Nephron progenitor cell (in vitro differentiated cells): ENCODE data around the gene SLC29A2.

Experiments used
- DNase-seq: peaks from one replicate; pipeline ENCODE4 v3.0.0; 2021
- H3K27ac Mint-ChIP-seq: 2 replicates; pipeline ENCODE4 v1.8.0; 2021; ENCODE audit warnings: mild to moderate bottlenecking, moderate library complexity, mixed read lengths
- H3K27me3 Mint-ChIP-seq: 2 replicates; pipeline ENCODE4 v1.8.0; 2021; ENCODE audit warnings: mild to moderate bottlenecking, low read depth, mixed read lengths; ENCODE audit not compliant: poor library complexity
- H3K36me3 Mint-ChIP-seq: 2 replicates; pipeline ENCODE4 v1.8.0; 2021; ENCODE audit warnings: low read depth, mixed read lengths
- H3K4me1 Mint-ChIP-seq: 2 replicates; pipeline ENCODE4 v1.8.0; 2021; ENCODE audit warnings: mixed read lengths
- H3K4me3 Mint-ChIP-seq: 2 replicates; pipeline ENCODE4 v1.8.0; 2021; ENCODE audit warnings: mild to moderate bottlenecking, moderate library complexity, mixed read lengths
- H3K9me3 Mint-ChIP-seq: 2 replicates; pipeline ENCODE4 v1.8.0; 2021; ENCODE audit warnings: mild to moderate bottlenecking, moderate library complexity, mixed read lengths
- TF ChIP-seq, protein P1 (sequence below): fragments of 200-600 bp; sonication (generic); IDR thresholded peaks from 2 replicates; pipeline ENCODE4 v1.5.0; 2021; ENCODE audit warnings: antibody characterized with exemption

The SLC29A2 gene

GRCh38 chr11:66332371-66333219 is 39.0 kb downstream of the SLC29A2 start:
- Mint-ChIP-seq H3K27ac (no peak overlapping the region), H3K36me3 (no peaks in the 10 kb centered on the region), H3K4me1 (peaks cover 48% of the 10 kb centered on the region), H3K27me3 (peaks cover under 1% of the 10 kb centered on the region), H3K9me3 (no peaks in the 10 kb centered on the region), H3K4me3 (no peak overlapping the region)
- TF ChIP-seq, protein P1, sequence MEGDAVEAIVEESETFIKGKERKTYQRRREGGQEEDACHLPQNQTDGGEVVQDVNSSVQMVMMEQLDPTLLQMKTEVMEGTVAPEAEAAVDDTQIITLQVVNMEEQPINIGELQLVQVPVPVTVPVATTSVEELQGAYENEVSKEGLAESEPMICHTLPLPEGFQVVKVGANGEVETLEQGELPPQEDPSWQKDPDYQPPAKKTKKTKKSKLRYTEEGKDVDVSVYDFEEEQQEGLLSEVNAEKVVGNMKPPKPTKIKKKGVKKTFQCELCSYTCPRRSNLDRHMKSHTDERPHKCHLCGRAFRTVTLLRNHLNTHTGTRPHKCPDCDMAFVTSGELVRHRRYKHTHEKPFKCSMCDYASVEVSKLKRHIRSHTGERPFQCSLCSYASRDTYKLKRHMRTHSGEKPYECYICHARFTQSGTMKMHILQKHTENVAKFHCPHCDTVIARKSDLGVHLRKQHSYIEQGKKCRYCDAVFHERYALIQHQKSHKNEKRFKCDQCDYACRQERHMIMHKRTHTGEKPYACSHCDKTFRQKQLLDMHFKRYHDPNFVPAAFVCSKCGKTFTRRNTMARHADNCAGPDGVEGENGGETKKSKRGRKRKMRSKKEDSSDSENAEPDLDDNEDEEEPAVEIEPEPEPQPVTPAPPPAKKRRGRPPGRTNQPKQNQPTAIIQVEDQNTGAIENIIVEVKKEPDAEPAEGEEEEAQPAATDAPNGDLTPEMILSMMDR: no peak
- no peak for DNase-seq

- Mint-ChIP-seq H3K27ac (no peak overlapping the region), H3K4me1 (peaks cover 48% of the 10 kb centered on the region), H3K4me3 (no peak overlapping the region), H3K36me3 (no peaks in the 10 kb centered on the region), H3K9me3 (no peaks in the 10 kb centered on the region), H3K27me3 (peaks cover 5% of the 10 kb centered on the region)
- DNase-seq: no peak
- TF ChIP-seq, protein P1: no peak
Observed at GRCh38 chr11:66331542-66332370, 39.8 kb downstream of the SLC29A2 start.

GRCh38 chr11:66330931-66331330 is 40.6 kb downstream of the SLC29A2 start:
- Mint-ChIP-seq H3K27me3 (peaks cover 5% of the 10 kb centered on the region), H3K4me1 (peaks cover 48% of the 10 kb centered on the region), H3K4me3 (no peak overlapping the region), H3K36me3 (no peaks in the 10 kb centered on the region), H3K27ac (no peak overlapping the region), H3K9me3 (no peaks in the 10 kb centered on the region)
- no peak for DNase-seq
- TF ChIP-seq, protein P1: no peak

DNA sequence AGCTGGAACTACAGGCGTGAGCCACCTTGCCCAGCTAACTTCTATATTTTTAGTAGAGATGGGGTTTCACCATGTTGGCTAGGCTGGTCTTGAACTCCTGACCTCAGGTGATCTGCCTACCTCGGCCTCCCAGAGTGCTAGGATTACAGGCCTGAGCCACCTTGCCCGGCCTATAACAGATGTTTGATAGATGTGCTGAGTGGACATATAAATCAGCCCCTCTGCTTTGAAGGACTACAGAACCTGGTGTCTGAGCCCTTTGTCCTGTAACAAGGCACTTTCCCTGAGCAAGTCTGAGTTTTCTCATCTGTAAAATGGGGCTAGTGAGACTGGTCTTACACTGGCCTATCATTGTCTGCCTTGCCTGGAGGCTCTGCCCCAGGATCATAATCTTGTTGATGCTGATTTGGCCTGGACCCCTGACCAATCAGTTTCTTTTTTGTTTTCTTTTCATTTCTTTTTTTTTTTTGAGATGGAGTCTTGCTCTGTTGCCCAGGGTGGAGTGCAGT is 42.3 kb downstream of the SLC29A2 start:
- no peak for DNase-seq
- Mint-ChIP-seq H3K27ac (no peak overlapping the region), H3K36me3 (no peaks in the 10 kb centered on the region), H3K4me3 (no peak overlapping the region), H3K27me3 (peaks cover 5% of the 10 kb centered on the region), H3K9me3 (no peaks in the 10 kb centered on the region), H3K4me1 (peaks cover 57% of the 10 kb centered on the region)
- TF ChIP-seq, protein P1: no peak

GRCh38 chr11:66328302-66329144 is 43.0 kb downstream of the SLC29A2 start:
- H3K4me1 Mint-ChIP-seq: peaks cover 61% of the 10 kb centered on the region
- no peak overlapping the region for H3K27ac Mint-ChIP-seq
- H3K36me3 Mint-ChIP-seq: no peaks in the 10 kb centered on the region
- DNase-seq: peak; percentile 82
- H3K27me3 Mint-ChIP-seq: peaks cover 5% of the 10 kb centered on the region
- H3K9me3 Mint-ChIP-seq: no peaks in the 10 kb centered on the region
- TF ChIP-seq, protein P1: peak; percentile 94
- H3K4me3 Mint-ChIP-seq: no peak overlapping the region
